GM23248 (cell line): ENCODE results near the gene GMEB2. TPM values are rescaled to one million over a fixed set of nuclear protein-coding genes. Genes with fewer than 3 reads are reported as not detected.

Experiments
- DNase-seq: peaks from one replicate; pipeline ENCODE4 v3.0.0-alpha.2; 2015
- H2AFZ ChIP-seq: fragments of 200-600 bp; sonication (generic); 2 replicates; pipeline ENCODE4 v1.6.1; 2016; ENCODE audit warnings: antibody characterized with exemption
- H3F3A ChIP-seq: fragments of 200-600 bp; sonication (generic); 2 replicates; pipeline ENCODE4 v1.6.1; 2016; ENCODE audit warnings: mild to moderate bottlenecking, antibody characterized with exemption, mixed run types; ENCODE audit not compliant: insufficient read depth
- H3K27ac ChIP-seq: fragments of 200-600 bp; sonication (generic); 2 replicates; pipeline ENCODE4 v1.5.1; 2016; ENCODE audit warnings: mild to moderate bottlenecking
- H3K27me3 ChIP-seq: fragments of 200-600 bp; sonication (generic); replicated peaks from 2 replicates; pipeline ENCODE4 v1.6.1; 2016; ENCODE audit warnings: mild to moderate bottlenecking; ENCODE audit not compliant: insufficient read depth
- H3K36me3 ChIP-seq: fragments of 200-600 bp; sonication (generic); 2 replicates; pipeline ENCODE4 v1.6.1; 2016; ENCODE audit warnings: low read depth, mild to moderate bottlenecking
- H3K4me1 ChIP-seq: fragments of 200-600 bp; sonication (generic); 2 replicates; pipeline ENCODE4 v1.6.1; 2016; ENCODE audit warnings: mild to moderate bottlenecking; ENCODE audit not compliant: insufficient read depth
- H3K4me2 ChIP-seq: fragments of 200-600 bp; sonication (generic); one replicate; pipeline ENCODE4 v1.6.1; 2016; ENCODE audit warnings: mild to moderate bottlenecking; ENCODE audit not compliant: unreplicated experiment
- H3K4me3 ChIP-seq: fragments of 200-600 bp; sonication (generic); 2 replicates; pipeline ENCODE4 v1.5.1; 2016; ENCODE audit warnings: mild to moderate bottlenecking
- H3K79me2 ChIP-seq: fragments of 200-600 bp; sonication (generic); 2 replicates; pipeline ENCODE4 v1.6.1; 2016; ENCODE audit warnings: mild to moderate bottlenecking; ENCODE audit not compliant: insufficient read depth
- H3K9ac ChIP-seq: fragments of 200-600 bp; sonication (generic); 2 replicates; pipeline ENCODE4 v1.6.1; 2016; ENCODE audit warnings: mild to moderate bottlenecking
- H3K9me2 ChIP-seq: fragments of 200-600 bp; sonication (generic); 2 replicates; pipeline ENCODE4 v1.6.1; 2016; ENCODE audit warnings: mixed run types, mild to moderate bottlenecking, moderate library complexity; ENCODE audit not compliant: insufficient read depth
- H3K9me3 ChIP-seq: fragments of 200-600 bp; sonication (generic); one replicate; pipeline ENCODE4 v1.6.1; 2017; ENCODE audit warnings: low read depth
- H4K20me1 ChIP-seq: fragments of 200-600 bp; sonication (generic); 2 replicates; pipeline ENCODE4 v1.6.0; 2016; ENCODE audit not compliant: insufficient read depth
- EZH2 ChIP-seq: fragments of 200-600 bp; sonication (generic); IDR thresholded peaks from 2 replicates; pipeline ENCODE4 v1.6.1; 2018; ENCODE audit warnings: antibody characterized with exemption, mild to moderate bottlenecking; ENCODE audit not compliant: insufficient read depth, poor library complexity, severe bottlenecking
- EZH2phosphoT487 ChIP-seq: fragments of 200-600 bp; sonication (generic); IDR thresholded peaks from 2 replicates; pipeline ENCODE4 v1.6.1; 2018; ENCODE audit warnings: antibody characterized with exemption, moderate library complexity, mild to moderate bottlenecking, low read depth; ENCODE audit not compliant: insufficient read depth
- WGBS, 2 experiments: methylation state at CpG; one replicate each; pipeline ENCODE4 v1.1.6; 2015 to 2017; ENCODE audit warnings: low lambda C conversion rate in 2 of 2, low coverage in 1 of 2; ENCODE audit errors: missing lambda C conversion rate in 2 of 2; 5-methylcytosine and 5-hydroxymethylcytosine counted together
- in situ Hi-C: fragments of 300-500 bp; cut with MboI; formaldehyde crosslinking; loops from 2 replicates; pipeline ENCODE4 v1.15.0; 2020
- polyA plus RNA-seq: library from polyadenylated mRNA; unstranded; fragments of >200 nt; fragmentation: Nextera tagmentation; extraction: Ambion mirVana; gene quantifications from 2 replicates; pipeline ENCODE4 v1.2.1, GENCODE V29; 2016
- total RNA-seq: library from RNA; depleted of rRNA; stranded (reverse); fragments of >200 nt; shearing (Covaris generic); gene quantifications from 2 replicates; pipeline ENCODE4 v1.2.3, GENCODE V29; 2014

Gene GMEB2
- total and polyA plus RNA-seq, 2 experiments from 2014 or later = 7.8 to 13.6 TPM

DNA sequence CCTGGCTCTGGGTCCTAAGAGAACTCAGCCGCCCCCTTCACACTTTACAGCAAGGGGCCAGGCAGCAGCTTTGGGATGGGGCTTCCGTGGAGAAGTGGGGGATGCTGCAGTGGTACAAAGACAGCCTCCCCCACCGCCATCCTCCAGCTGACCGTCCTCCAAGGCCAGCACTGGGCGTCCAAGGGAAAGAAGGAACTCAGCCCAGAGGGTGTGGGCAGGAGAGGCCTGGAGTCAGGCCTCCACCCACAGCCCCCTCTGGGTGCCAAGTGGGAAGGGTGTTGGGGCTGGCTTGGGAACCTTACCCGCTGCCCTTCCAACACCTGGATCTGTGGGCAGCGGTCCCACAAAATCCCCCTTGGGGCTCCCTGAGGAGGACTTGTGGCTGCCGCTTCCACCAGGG lies 13.2 kb upstream of the GMEB2 start:
- Histone ChIP-seq H3K9me2 (no peaks in the 10 kb centered on the region), H3K9me3 (no peaks in the 10 kb centered on the region), H3K79me2 (no peaks in the 10 kb centered on the region), H3F3A (0 out of 2 replicates have a peak, but pooled peaks cover 4% of the 10 kb centered on the region), H2AFZ (no peak overlapping the region), H3K4me3 (no peak overlapping the region), H3K27me3 (no peaks in the 10 kb centered on the region), H3K4me1 (peaks cover 16% of the 10 kb centered on the region), H3K27ac (no peak overlapping the region), H4K20me1 (no peaks in the 10 kb centered on the region), H3K9ac (no peak overlapping the region), H3K36me3 (no peaks in the 10 kb centered on the region), H3K4me2 (no peak overlapping the region)
- 48 to 57% methylated on average over 5 to 7 of the region's 8 CpGs for WGBS, 2 experiments
- DNase-seq = no peak
- in situ Hi-C loops = no loop called here
- TF ChIP-seq EZH2 (no peak), EZH2phosphoT487 (no peak)

GRCh38 chr20:63639093-63639975 lies 12.4 kb upstream of the GMEB2 start:
- WGBS, 2 experiments = 79 to 83% methylated on average over 11 to 15 of the region's 15 CpGs

DNA sequence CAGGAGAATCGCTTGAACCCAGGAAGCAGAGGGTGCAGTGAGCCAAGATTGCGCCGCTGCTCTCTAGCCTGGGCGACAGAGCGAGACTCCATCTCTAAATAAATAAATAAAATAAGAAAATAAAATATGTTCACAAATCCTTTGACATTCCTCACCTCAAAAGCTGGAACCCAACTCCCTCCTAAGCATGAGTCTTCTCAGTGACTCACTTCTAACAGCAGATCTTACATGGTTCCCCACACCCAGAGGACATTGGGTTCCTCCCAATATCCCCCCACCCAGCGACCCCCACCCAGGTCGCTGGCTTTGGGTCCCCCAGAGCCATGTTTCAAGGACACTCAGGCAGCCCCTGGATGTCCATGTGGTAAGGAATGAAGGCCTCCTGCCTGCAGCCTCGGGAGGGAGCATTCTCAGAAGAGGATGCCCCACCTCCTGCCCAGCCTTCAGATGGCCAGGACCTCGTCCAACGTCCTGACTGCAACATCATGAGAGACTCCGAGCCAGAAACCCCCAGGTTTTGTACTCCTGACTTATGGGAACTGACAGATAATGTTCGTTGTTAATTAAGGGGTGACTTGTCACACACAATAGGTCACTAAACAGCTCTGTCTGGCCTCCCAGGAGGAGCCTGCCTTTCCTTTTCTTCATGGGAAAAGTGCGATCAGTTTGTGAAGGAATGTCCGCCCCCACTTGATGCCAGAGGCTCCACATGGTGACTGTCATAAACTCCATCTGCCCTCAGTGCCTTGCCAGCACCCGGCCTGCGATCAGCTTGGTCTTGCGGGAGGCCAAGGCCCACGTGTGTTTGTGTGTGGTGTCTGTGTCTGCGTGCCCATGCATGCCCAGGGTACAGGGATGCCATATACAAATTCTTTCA lies 10.1 kb upstream of the GMEB2 start:
- Histone ChIP-seq H3K4me2 (peak overlapping the region; percentile 55), H3K9ac (peak overlapping the region; percentile 58), H2AFZ (peak overlapping the region; percentile 74), H3K9me2 (no peaks in the 10 kb centered on the region), H3K36me3 (no peaks in the 10 kb centered on the region), H3K4me3 (no peak overlapping the region), H3F3A (0 out of 2 replicates have a peak, but pooled peaks cover 4% of the 10 kb centered on the region), H3K4me1 (peaks cover 16% of the 10 kb centered on the region), H3K27ac (peak overlapping the region; percentile 82), H3K9me3 (no peaks in the 10 kb centered on the region), H3K79me2 (no peaks in the 10 kb centered on the region), H4K20me1 (no peaks in the 10 kb centered on the region), H3K27me3 (no peaks in the 10 kb centered on the region)
- WGBS, 2 experiments = 29 to 33% methylated on average over 19 of the region's 19 CpGs
- DNase-seq = peak; percentile 74
- no peak for TF ChIP-seq EZH2phosphoT487
- TF ChIP-seq EZH2 = no peak
- in situ Hi-C loops = no loop called here

More at GRCh38 chr20:63639093-63639975, 12.4 kb upstream of the GMEB2 start:
- no peak for DNase-seq
- H3K36me3 ChIP-seq = no peaks in the 10 kb centered on the region
- H3F3A ChIP-seq = 0 out of 2 replicates have a peak, but pooled peaks cover 4% of the 10 kb centered on the region
- H3K9me2 ChIP-seq = no peaks in the 10 kb centered on the region
- no peaks in the 10 kb centered on the region for H3K79me2 ChIP-seq
- no peaks in the 10 kb centered on the region for H3K9me3 ChIP-seq
- H2AFZ ChIP-seq = no peak overlapping the region
- no peaks in the 10 kb centered on the region for H3K27me3 ChIP-seq
- H4K20me1 ChIP-seq = no peaks in the 10 kb centered on the region
- H3K9ac ChIP-seq = no peak overlapping the region
- H3K4me2 ChIP-seq = no peak overlapping the region
- in situ Hi-C loops = no loop called here
- H3K4me3 ChIP-seq = no peak overlapping the region
- TF ChIP-seq EZH2phosphoT487 = no peak
- TF ChIP-seq EZH2 = no peak
- H3K4me1 ChIP-seq = peaks cover 16% of the 10 kb centered on the region
- H3K27ac ChIP-seq = no peak overlapping the region

DNA sequence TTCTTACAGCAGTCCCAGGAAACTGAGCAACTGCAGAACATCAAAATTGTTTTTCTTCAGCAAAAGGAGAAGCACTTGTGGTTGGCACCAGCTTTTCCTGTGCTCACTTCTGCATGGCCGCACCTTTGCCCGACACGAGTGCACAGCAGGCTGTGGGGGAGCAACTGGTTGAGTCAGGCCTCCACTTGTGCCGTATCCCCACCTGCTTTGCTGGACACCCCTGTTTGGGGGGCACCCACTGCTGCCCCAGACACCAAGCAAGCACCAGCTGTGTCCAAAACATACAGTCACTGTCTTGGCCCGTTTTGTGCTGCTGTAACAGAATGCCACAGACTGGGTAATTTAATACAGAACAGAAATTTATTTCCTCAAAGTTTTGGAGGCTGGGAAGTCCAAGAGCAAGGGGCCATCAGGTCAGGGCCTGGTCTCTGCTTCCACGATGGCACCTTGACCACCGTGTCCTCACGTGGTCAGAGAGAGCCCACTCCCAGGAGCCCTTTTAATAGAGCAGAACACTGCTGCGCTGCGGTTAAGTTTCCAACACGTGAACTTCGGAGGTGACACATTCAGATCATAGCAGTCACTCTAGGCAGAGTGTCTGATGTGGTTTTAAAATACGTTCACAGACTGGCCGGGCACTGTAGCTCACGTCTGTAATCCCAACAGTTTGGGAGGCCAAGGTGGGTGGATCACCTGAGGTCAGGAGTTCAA lies 8.7 kb upstream of the GMEB2 start:
- Histone ChIP-seq H3K4me2 (no peak overlapping the region), H4K20me1 (no peaks in the 10 kb centered on the region), H3K4me1 (peaks cover 16% of the 10 kb centered on the region), H3K27ac (no peak overlapping the region), H3K9me2 (no peaks in the 10 kb centered on the region), H3K27me3 (no peaks in the 10 kb centered on the region), H2AFZ (no peak overlapping the region), H3K9ac (no peak overlapping the region), H3F3A (0 out of 2 replicates have a peak, but pooled peaks cover 4% of the 10 kb centered on the region), H3K9me3 (no peaks in the 10 kb centered on the region), H3K4me3 (no peak overlapping the region), H3K79me2 (no peaks in the 10 kb centered on the region), H3K36me3 (no peaks in the 10 kb centered on the region)
- DNase-seq = no peak
- TF ChIP-seq EZH2 (no peak), EZH2phosphoT487 (no peak)
- WGBS, 2 experiments = 82 to 87% methylated on average over 15 of the region's 15 CpGs
- in situ Hi-C loops = no loop called here
